ENCODE results near the gene STXBP1.
"Not testable (repeated sequence)": the region's sequence is repeated elsewhere in the genome, so short reads cannot be mapped to it uniquely, and the experiment has no call there.

The STXBP1 gene

GRCh38 chr9:127578952-127579853 lies 32.9 kb upstream of the STXBP1 start:
- DNase-seq (ENCODE audit: low read depth): no peak
- H3K4me3 ChIP-seq (ENCODE audit: low read depth, low read length): no peak overlapping the region
- no peak for TF ChIP-seq CTCF (IDR thresholded peaks at IDR 0.05; ENCODE audit: low read depth, low read length, missing control alignments)

DNA sequence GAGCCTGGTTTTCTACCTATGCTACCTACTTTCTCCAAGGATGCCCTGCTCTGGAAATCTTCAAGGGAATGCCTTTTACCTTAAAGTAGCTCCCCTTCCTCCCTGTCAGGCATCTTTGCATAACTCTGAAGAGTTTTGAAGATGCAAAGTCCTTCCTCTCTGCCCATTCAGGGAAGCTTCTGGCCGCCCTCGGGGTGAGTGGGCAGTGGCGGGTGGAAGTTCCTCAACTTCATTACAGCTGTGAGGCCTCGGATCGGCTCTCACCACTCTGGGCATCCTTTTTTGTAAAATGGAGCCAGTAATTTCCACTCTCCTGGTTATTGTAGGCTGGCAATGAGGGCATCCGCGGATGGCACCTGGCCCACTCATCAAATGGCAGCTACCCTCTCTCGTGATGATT lies 31.7 kb upstream of the STXBP1 start:
- DNase-seq (ENCODE audit: low read depth): no peak
- no peak for TF ChIP-seq CTCF (IDR thresholded peaks at IDR 0.05; ENCODE audit: low read depth, low read length, missing control alignments)
- H3K4me3 ChIP-seq (ENCODE audit: low read depth, low read length): no peak overlapping the region

GRCh38 chr9:127580879-127581475 lies 31.1 kb upstream of the STXBP1 start:
- no peak for DNase-seq (ENCODE audit: low read depth)
- no peak for TF ChIP-seq CTCF (IDR thresholded peaks at IDR 0.05; ENCODE audit: low read depth, low read length, missing control alignments)
- no peak overlapping the region for H3K4me3 ChIP-seq (ENCODE audit: low read depth, low read length)

DNA sequence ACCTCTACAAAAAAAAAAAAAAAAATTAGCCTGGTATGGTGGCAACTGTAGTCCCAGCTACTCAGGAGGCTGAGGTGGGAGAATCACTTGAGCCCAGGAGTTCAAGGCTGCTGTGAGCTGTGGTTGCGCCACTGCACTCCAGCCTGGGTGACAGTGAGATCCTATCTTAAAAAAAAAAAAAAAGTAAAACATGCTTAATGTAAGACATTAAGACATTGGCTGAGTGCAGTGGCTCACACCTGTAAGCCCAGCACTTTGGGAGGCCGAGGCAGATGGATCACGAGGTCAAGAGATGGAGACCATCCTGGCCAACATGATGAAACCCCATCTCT lies 27.6 kb upstream of the STXBP1 start:
- DNase-seq (ENCODE audit: low read depth); H3K4me3 ChIP-seq (ENCODE audit: low read depth, low read length): not testable (repeated sequence)

DNA sequence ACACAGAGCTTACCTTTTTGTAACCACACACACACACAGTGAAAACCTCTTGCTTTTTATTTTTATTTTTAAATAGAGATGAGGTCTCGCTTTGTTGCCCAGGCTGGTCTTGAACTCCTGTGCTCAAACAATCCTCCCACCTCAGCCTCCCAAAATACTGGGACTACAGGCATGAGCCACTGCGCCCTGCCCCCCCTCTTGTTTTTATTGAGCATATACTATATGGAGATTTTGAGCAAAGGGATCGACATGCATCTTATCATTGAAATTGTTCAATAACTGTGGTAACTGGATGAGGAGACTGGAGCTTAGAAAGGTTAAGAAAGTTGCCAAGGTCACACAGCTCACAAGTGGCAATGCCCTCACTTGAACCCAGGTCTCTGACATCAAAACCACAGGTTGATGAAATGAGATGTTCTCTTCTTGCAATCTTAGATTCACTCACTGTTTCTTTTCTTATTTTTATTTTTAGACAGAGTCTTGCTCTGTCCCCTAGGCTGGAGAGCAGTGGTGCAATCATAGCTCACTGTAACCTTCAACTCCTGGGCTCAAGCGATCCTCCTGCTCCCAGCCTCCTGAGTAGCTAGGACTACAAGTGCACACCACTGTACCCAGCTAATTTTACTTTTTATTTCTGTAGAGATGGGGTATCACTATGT lies 26.8 kb upstream of the STXBP1 start:
- DNase-seq (ENCODE audit: low read depth): no peak
- H3K4me3 ChIP-seq (ENCODE audit: low read depth, low read length): no peak overlapping the region
- TF ChIP-seq CTCF (IDR thresholded peaks at IDR 0.05; ENCODE audit: low read depth, low read length, missing control alignments): no peak

GRCh38 chr9:127586096-127586495 lies 26.0 kb upstream of the STXBP1 start:
- DNase-seq (ENCODE audit: low read depth): no peak
- no peak for TF ChIP-seq CTCF (IDR thresholded peaks at IDR 0.05; ENCODE audit: low read depth, low read length, missing control alignments)
- H3K4me3 ChIP-seq (ENCODE audit: low read depth, low read length): no peak overlapping the region

- TF ChIP-seq CTCF (IDR thresholded peaks at IDR 0.05; ENCODE audit: low read depth, low read length, missing control alignments): peak; percentile 83
- DNase-seq (ENCODE audit: low read depth): no peak
These were observed 25.5 kb upstream of the STXBP1 start for GRCh38 chr9:127586537-127586936.

More at GRCh38 chr9:127586537-127586936, 25.5 kb upstream of the STXBP1 start:
- no peak overlapping the region for H3K4me3 ChIP-seq (ENCODE audit: low read depth, low read length)
